Right lung (tissue), 5 donors: Measurements from ENCODE around the gene DHX38. TPM values are rescaled to one million over a fixed set of nuclear protein-coding genes. Genes with fewer than 3 reads are reported as not detected.
A peak's percentile ranks its signal among the peaks of the same experiment; 100 is the strongest.

ENCODE experiments used
- DNase-seq, 2 donors: peaks; one replicate each; pipeline ENCODE4 v3.0.0-alpha.2; 2013
- polyA plus RNA-seq, 5 donors: library from polyadenylated mRNA; unstranded; fragments of 120-200 nt; gene quantifications; one replicate each; pipeline versions ENCODE4 v1.2.1 to v1.2.3, GENCODE V29; 2013; ENCODE audit warnings: inconsistent platforms in 1 of 5, low replicate concordance in 1 of 5; ENCODE audit not compliant: insufficient read length in 5 of 5, insufficient read depth in 1 of 5

Gene DHX38
- polyA plus RNA-seq, 5 donors = 61.7 to 78.0 (median 75.5) TPM

DNA sequence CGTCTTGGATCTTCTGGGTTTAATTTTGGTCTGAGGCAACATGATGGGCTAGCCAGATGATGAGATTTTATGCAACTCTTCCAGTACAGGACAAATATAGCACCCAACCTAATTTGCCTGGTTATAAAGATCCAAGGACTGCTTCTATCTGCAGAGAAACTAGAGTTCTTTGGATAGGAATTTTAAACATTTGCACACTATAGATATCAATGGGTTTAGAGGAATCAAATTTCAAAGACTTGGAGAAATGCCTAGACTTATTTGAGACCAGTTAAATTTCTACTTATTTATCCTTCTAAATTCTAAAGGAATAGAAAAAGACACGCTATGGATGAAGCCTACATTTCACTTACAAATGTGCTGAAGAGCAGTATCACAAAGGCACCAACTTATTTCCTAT lies 65.7 kb downstream of the DHX38 start:
- peak; percentile 15 to 29 for DNase-seq

DNA sequence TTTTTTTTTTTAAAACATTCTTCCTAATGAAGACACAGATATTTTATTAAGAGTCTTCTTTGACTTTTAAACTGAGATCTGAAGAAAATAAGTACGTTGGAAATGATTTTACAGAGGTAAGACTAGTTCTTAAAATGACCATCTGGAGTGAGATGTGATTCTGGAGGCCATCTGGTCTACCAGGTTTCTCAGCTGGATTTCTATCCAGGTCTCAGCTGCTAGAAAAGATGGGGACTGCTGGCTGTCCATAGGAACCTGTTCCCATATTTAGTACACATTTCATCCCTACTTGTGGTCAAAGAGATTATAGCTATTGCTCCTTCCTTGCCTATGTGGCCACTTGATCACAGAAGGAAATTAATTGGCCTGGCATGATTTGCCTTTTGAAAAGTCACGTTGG lies 66.2 kb downstream of the DHX38 start:
- peak in 1 of 2 donors; percentile 1 for DNase-seq

DNA sequence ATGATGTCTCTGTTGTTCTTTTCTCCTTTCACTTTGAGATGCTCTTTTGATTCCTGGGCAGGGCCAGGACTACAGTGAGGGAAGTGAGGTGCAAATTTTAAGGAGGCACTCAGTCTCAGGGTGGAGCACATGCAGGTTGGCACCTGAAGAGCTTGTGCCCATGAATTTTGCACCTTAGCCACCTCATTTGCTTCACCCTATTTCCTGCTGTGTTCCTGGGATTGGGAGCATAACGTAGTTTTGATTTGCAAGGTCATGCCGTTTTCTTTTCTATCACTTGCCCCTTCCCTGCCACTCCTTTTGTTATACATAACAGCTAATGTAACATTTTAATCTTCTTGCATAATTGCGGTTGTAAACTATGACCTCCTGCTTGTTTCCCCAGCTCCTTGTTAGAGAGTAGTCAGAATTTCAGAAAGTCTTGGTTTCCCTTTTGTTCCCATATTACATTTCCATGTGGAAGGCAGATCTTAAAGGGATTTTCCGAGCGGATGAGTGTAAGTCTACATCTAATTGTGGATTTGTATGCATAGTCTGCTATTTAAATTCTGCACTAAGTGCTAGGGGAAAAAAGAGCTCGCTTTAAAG lies 68.6 kb downstream of the DHX38 start:
- no peak for DNase-seq

Other genes with a start within 250 kb of the DHX38 start
- gene ATXN1L, start 247.9 kb upstream of the DHX38 start, polyA plus RNA-seq = 10 to 100 TPM; 25.2 to 31.8 (median 29.0) TPM
- gene ZNF821, start 209.7 kb upstream of the DHX38 start, polyA plus RNA-seq = 10 to 100 TPM; 19.4 to 23.4 (median 21.7) TPM
- 100 to 1,000 TPM; 275 to 371 (median 314) TPM for gene IST1, start 198.3 kb upstream of the DHX38 start, polyA plus RNA-seq
- under 1 TPM; 0.09 to 0.25 (median 0.15) TPM for gene PKD1L3, start 93.4 kb upstream of the DHX38 start, polyA plus RNA-seq
- 10 to 100 TPM; 15.4 to 21.3 (median 17.4) TPM for gene DHODH, start 85.1 kb upstream of the DHX38 start, polyA plus RNA-seq
- 1 to 10 TPM in 4 of 5 donors, under 1 TPM in 1; 0.42 to 1.5 (median 1.1) TPM for gene HP, start 39.3 kb upstream of the DHX38 start, polyA plus RNA-seq
- under 1 TPM in 4 of 5 donors, not detected in 1; 0.13 to 0.99 (median 0.18) TPM for gene HPR, start 30.6 kb upstream of the DHX38 start, polyA plus RNA-seq
- 10 to 100 TPM; 14.0 to 22.7 (median 22.2) TPM for gene TXNL4B, start 227 bp upstream of the DHX38 start, polyA plus RNA-seq
- gene PMFBP1, start 78.3 kb downstream of the DHX38 start, polyA plus RNA-seq = 1 to 10 TPM; 2.9 to 5.8 (median 3.4) TPM